AG08395 (cell line): ENCODE results near the gene CNTN2.

Experiments used
- DNase-seq: peaks from one replicate; pipeline ENCODE4 v3.0.0; 2012; ENCODE audit warnings: mixed read lengths, low spot score

CNTN2 gene

DNA sequence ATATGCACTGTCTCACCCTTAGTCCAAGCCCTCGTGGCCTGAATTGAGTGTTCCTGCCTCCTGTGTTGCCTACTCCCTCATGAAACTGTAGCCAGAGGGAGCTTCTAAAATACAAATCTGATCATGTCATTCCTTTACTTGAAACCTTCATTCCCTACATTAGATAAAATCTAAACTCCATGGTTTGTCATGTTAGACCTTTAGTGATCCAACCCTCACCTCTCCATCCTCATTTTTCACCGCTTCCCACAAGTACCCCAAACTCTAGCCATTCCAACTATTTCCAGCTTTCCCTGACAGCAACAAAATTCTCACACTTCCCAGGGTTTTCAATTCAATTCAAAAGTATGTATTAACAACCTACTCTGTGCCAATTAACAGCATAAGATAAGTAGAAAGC lies 18.3 kb upstream of the CNTN2 start:
- no peak for DNase-seq

DNA sequence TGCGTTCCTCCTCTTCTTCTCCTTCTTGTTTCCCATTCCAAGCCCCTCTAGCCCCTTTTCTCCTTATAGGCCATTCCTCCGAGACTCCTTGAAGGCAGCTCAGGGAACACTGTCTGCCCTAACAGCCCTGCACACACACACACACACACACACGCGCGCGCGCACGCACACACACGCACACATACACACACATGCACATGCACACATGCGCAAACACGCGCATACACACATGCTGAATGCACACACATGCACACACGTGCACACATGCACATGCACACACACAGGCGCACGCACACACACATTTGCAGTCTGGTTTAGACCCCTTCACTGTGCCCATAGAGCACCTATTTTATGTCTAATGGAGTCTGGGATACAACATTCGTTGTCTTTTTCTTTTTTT lies 17.8 kb upstream of the CNTN2 start:
- DNase-seq: no peak

DNA sequence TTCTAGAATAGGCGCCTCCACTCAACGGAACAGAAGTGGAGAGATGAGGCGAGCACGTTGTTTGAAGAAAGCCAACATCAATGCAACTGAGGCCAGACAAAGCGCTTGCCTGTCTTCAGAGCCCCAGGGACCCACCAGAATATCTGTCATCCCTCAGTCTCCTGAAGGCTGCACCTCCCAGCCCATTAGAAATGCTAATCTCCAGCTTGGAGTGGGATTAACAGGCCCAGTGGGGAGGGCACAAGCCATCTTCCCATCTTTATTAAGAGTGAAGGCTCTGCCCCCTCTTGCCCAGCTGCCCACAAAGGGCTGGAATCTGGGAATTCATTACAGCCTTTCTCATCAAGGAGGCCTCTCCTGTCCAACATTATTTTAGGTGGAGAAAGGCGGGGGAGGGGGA lies 16.8 kb upstream of the CNTN2 start:
- DNase-seq: no peak

DNA sequence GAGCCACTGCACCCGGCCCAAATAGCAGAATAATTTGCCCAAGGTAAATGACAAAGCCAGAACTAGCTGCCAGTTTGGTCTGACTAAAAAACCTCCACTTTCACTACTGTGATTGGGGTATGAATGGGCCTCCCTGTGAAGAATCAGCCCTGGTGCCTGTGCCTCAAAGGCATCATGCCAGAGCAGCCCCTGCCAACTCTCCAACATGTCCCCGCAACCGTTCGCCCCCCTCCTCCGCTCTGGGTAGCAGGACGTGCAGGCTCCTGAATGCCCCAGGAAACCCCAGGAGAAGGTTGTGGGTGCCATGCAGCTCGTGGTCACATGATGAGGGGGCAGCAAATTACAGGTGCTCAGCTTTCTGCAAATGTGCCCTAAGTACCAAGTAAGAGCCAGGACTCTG lies 14.6 kb upstream of the CNTN2 start:
- DNase-seq: no peak

DNA sequence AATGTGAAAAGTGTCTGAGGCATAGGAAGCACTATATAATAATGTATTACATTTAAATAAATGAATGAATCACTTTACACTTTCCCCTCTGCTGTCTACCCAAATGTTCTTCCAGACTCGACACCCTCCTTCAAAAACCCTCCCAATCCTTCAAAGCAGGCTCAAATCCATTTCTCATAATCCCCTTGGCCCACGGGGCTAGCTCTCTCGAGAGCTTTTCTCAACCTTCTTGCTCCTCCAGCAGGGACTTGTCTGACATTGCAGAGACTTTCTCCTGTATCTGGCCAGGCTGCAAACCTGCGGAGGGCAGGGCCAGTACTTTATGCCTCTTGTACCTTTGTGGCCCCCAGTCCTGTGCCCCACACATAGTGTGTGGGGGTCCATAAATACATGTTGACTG lies 14.1 kb upstream of the CNTN2 start:
- no peak for DNase-seq

DNA sequence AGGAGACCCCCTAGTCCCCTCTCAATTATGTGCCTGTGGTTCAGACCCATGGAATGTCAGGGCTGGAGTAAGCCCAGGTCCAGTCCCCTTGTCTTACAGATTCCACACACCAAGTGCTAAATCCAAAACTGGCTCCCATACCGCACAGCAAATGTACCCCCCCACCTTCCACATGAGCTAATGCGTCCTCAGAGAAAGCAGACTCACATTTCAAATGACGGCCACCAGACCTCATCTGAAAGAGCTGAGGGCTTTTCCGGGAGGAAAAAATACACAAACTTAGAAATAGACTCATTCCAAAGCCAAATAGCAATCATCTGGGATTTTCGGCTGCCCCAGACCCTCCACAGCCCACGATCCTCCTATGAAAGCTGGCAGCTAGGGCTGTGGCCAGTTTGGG lies 12.8 kb upstream of the CNTN2 start:
- DNase-seq: no peak

DNA sequence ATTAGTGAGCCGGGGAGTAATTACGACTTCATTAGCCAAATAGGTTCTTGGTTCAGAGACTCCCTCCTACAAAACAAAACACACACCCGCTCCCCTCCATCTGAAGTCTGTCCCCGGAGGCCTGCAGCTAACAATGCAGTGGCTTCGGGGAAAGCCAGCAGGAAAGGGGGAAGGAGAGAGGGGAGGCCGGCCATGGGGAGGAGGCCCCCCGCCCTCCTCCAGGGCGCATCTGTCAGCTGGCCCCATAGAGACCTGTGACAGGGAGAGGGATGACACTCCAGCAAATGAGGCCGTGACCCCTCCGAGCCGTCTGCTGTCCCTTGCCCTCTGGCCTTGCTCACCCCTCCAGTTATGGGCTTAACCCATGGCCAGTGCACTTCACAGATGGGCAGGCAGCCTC lies 12.1 kb upstream of the CNTN2 start:
- DNase-seq: no peak

DNA sequence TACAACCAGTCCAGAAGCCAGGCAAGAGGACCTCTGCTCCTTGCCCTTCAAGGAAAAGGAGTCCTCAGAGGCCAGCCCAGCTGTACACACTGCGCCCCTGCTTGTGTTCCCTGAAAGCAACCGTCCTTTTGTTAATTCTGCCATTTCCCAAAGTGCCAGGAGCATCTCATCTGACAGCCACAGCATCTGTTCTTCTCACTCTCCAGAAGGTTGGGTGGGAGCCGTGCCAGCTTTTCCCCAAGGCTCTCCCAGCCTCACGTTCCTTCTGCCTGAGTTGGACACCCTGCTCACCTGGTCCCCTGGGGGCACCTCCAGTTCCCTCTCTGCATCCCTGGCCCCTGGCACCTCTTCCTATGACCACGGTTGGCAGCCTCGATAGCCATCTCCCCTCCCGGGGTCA lies 10.5 kb upstream of the CNTN2 start:
- no peak for DNase-seq

DNA sequence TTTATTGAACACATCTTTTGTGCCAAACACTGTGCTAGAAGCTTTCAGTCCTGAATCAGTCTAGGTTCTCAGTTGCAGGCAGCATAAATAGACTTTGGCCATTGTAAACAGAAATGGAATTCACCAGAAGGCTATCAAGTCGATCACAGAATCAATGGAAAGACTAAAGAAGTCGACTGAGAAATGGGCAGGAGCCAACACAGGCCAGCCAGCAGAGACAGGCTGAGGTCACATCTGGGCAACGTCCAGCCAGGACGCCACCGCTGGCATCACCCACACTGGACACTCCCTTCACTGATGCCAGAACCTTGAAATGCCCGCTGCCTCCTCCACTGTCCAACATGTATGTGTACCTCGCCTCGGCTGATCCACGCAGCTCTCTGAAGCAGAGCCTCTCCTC lies 5.5 kb upstream of the CNTN2 start:
- no peak for DNase-seq

DNA sequence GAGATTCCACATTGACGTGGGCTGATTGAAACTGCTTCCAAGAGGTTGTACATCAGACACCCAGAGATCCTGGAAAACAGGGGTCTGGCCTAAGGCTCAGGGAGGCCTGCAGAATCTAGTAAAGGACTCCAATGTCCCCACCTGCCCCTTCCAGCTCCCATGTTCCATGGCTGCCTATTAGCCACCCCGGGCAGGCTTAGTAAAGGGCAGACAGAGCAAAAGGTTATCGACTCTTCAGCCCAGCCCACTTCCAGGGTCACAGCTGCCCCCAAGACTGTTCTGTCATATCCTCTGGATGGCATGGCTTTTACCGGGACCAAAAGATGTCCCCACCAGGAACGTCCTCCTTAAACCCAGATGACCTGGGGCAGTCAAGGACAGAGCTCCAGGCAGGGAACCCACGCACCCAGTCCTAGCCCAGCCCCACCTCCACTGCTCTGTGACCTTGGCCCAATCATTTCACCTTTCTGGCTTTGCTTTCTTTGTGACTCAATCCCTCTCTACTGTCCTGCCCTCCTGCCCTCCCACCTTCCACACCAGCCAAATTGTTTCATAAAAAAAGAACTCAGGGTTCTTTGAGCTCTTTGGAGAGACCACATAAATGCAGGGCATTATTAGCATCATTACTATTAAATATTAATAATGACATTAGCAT lies 4.8 kb upstream of the CNTN2 start:
- no peak for DNase-seq

DNA sequence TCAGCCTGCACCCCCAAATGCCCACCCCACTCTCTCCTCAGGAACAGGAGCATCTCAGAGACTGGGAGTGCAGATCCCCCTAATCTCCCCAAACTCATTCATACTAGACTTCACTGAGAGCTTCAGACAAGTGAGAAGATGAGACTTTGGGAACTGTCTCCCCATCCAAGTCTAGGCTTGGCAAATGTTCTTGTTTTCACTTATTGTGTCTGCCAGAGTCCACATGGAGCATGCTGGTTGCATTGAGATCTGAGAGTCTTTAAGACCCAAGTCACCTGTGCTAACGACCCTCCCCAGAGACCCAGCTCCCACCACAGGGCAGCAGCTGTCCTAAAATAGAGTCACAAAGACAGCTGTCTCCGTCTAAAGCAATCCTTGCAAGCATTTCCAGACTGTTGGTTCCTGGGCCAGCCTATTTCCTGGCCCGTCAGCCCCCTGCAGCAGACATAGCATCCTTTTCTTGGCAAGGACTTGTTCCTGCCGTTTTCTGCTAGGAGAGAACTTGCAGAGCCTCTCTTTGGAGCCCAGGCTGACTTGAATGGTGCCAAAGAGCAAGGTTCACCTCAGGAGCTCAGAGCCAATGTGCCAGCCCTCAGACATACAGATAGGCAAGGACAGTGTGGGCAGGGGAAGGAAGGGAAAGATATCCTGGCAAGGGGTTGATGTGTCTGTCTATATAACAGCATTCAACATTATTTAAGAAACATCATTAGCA lies 1.9 kb upstream of the CNTN2 start:
- DNase-seq: no peak

DNA sequence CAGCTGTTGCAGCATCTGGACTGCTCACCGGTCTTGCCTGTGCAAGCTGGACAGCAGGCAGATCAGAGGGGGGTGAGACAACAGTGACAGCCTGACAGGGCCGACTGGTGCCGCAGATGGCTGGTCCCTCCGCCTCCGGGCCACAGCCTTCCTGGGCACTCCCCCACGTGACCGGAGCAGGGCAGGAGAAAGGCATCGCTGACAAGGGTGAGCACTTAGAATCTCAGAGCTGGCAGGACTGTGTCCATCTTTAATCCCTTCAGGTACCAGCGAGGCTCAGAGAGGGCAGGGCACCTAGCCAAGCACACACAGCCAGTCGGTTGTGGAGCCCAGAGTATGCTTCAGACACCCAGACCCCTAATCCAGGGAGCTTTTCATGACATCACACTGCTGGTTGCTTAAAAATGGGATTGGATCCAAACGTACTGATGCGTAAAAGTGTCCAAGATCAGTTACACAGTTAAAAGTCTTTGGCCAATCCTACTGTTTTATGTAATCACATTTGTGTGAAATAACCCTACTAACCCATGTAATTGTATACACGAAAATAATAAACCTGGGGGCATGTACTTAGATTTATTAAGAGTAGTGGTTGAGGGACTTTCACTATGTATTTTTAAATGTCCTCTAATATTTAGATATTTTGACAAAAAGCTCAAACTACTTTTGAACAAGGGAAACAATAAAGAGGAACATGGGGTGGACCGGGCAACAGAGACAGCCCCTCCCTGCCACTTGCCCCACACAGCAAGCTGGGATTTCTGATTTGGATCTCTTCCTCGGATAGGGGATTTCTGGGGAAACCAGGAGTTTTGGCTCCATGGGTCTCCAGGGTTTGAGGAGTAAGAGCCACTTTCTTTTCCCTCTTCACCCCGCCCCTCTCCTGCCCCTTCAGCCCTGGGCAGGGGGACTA lies 758 bp upstream of the CNTN2 start:
- no peak for DNase-seq

DNA sequence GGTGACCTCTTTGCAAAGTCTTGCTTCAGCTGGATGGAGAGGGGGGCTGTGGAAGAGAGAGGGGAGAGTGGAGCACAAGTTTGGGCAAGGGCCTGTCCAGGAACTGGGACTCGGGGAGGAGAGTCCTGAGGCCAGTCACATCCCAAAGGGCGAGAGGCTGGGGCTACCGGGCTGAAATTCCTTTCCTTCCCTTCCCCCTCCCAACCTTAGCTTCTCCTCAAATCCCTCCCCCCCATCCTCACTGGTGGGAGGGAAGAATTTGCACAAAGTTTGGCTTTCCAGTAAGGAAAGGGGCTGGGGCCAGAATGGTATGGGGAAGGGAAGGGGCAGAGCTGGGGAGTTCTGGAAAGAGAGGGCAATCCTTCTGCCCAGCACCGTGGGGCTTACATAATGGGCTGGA lies 854 bp downstream of the CNTN2 start:
- no peak for DNase-seq

DNA sequence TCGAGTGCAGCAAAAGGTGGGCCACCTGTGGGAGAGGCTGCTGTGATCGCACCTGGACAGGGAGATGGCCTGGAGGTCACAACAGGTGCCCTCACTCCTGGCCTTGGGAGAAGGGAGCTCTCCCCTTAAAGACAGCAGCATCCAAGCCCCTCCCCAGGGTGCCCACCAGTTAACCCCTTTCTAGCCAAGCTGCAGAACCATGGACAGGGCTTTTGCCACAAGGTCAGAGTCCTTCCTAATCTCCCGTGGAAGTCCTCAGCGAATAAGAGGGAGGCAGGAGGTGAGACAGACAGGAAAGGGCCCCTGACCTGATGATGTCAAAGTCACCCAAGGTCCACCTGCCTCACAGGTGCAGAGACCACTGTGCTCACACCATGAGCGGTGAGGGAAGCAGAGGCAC lies 1.7 kb downstream of the CNTN2 start:
- no peak for DNase-seq

DNA sequence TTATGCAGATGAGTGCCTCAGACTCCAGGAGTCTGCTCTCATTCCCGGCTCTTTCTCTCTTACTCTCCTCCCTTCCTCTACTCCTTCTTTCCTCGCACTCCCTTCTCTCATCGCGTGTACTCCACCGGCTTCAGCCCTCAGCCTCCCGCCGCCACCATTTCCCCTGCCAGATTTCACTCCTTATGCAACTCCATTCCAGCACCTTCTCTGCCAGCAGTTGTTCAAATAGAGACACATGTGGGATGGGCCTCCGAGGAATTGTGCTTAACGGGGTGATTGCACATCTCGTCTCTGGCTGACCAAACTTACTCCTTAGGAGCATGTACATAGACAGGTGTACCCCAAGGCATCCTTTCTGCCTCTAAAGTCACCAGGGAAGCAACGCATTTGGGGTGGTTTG lies 2.1 kb downstream of the CNTN2 start:
- DNase-seq: no peak

DNA sequence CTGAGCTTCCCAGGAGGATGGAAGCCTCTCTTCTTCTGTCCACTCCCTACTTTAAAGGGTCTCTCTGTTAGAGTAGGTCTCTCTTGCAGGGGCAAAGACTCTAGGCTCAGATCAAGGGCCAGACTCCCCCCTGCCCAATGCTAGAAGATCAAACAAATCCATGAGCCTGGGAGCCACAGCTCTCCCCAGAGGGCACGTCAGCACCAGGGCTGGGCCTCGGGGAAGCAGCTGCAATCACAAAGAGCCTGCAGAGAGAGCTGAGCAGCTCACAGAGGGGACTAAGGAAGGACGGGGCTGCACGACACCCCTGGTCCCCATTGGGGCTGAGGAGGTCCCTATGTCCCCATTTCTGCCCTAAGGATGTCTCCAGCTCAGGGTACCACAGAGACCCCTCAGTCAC lies 3.9 kb downstream of the CNTN2 start:
- DNase-seq: no peak

DNA sequence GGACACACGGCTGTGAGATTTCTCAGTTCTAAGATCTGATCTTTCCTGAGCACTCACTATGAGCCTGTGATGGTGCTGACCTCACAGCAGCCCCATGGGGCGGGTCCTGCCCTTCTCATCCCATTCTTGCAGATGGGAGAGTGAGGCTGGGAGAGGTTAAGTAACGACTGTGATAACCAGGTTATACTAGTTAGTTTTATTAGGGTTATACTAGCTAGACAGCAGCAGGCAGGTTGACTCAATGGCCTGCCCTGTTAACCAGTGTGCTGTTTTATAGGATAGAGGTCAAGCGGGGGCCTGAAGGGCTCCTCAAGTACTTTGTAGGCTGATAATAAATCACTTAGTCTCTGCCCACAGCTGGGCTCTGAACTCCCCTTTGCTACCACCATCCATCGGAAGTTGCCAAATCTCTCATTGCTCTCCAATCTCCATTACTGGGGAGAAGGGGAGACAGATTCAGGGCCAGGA lies 4.8 kb downstream of the CNTN2 start:
- DNase-seq: no peak

DNA sequence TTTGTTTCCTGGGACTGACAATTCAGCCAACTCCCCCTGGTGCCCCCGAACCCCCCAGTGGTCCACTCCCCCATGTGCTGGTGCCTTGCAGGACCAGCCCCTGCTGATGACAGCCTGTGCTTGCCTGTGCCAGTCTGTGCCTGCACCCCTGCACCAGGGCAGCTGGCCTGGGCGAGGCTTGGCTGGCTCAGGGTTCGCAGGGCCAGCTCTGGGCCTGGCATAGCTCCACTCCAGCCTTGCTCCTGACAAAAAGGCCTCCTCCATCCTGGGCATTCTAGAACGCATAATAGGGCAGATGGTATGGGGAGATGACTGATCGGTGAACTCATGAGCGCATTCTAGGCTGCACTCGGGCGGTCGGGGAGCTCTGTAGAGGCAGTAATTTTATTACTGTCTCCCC lies 5.4 kb downstream of the CNTN2 start:
- no peak for DNase-seq

DNA sequence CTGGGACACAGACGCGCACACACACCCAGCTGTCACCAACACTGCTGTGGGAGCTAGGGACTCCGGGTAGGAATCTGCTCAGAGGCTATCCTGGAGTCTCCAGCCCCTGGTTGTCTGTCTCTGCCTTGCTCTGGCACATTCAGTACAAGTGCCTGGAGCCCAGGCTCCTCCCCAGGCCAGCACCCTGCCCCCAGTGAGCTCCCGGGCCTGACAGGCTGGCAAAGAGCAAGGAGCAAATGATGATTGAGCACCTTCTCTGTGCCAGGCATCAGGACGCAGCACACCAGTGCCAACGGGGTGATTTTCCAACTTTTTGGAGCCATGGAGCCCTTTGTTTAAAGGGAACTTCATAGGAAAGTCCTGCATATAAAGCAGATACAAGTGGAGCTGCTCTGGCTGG lies 6.5 kb downstream of the CNTN2 start:
- DNase-seq: no peak

DNA sequence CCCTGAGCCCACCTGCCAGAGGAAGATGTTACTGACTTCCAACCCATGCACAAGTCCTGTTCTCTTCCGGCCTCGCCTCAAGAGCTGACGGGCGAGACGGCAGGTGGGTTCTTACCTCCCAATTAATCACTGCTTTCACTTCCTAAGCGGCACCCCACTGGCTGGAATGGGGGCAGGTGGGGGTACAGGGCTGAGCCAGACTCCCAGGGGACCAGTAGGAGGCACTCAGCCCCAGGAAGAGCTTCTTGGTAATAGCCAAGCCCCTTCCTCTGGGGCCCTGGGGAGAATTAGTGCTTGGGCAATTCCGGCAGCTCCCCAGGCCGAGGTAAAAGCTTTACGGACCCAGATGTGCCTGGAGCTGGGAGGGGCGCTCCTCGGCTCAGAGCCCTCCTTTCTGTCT lies 9.7 kb downstream of the CNTN2 start:
- no peak for DNase-seq

DNA sequence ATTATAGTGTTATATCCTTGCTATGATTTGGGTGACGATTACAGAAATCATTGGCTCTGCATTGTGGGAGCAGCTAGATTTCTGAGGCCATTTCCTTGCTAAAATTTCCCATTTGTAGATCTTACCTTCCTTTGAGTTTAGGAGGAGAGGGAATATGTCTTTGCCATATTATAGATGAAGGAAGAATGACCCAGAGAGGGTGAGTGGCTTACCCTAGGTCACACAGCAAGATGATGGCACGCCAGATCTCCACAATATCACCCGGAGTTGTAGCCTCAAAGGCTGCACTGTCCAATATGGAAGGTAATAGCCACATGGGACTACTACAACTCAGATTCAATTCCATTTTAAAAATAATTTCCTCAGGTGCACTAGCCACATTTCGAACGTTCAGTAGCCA lies 10.3 kb downstream of the CNTN2 start:
- no peak for DNase-seq

DNA sequence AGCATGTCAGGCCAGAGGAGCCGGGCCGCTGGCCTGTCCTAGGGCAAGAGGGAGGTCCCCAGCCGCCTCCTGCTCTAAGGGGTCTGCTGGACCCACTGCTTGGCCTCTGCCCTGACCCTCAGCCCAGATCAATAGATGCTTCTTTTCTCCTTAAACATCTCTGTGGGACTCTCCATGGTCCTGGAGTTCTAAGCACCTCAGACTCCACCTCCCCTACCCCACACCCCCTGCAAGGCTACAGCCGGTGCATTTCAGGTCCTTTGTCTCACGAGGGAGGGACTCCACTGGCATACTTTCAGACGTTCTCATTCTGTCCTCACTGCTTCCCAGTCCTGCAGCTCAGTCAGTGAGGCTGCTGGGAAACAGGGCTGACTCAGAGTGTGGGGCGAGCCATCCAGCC lies 11.0 kb downstream of the CNTN2 start:
- no peak for DNase-seq

DNA sequence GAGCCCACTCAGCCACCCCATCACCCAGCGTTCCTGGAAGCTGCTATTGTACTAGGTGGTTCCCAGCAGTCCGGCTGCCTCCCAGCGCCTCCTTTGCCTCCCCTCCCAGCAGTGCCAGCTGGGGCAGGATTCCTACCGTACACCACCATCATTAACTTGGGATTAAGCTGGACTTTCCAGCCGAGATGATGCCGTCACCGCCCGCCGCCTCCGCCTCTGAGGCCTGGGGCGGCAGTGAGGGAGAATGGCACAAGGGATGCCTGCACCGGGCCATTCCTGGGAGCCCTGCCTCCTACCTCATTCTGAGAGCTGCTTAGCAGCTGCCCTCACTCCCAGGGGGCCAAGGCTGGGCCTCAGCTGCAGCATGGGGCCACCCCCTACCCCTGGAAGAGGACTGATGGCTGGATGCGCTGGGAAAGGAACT lies 13.2 kb downstream of the CNTN2 start:
- no peak for DNase-seq
